Measurements from ENCODE around the gene TRIM72.

- TF ChIP-seq CTCF (IDR thresholded peaks at IDR 0.05) (no peak), POLR2A (IDR thresholded peaks at IDR 0.05) (no peak), POLR2AphosphoS5 (IDR thresholded peaks at IDR 0.05) (no peak), EP300 (IDR thresholded peaks at IDR 0.05; ENCODE audit: low read depth) (no peak)
Measured at GRCh38 chr16:31268033-31268365, 54.1 kb downstream of the TRIM72 start.

Data from transverse colon (tissue), 4 donors.